Psoas muscle (tissue), 8 donors: ENCODE measurements around the gene NEIL1. TPM values are rescaled to one million over a fixed set of nuclear protein-coding genes. Genes with fewer than 3 reads are reported as not detected.

Experiments used
- ATAC-seq, 4 donors: fragments of 200-7000 bp; cut with Tn5 transposase; one replicate each; pipeline ENCODE4 v1.9.1; 2020; ENCODE audit warnings: moderate library complexity in 3 of 4, mild to moderate bottlenecking in 2 of 4
- DNase-seq, 2 donors: peaks; one replicate each; pipeline ENCODE4 v3.0.0-alpha.2; 2020
- H3K27ac ChIP-seq: fragments of 200-600 bp; one replicate; pipeline ENCODE4 v1.8.0; 2022
- H3K27me3 ChIP-seq, 3 donors: fragments of 200-600 bp in 1 of 3; one replicate each; pipeline versions ENCODE4 v1.6.1 to v1.8.0; 2013 to 2022; ENCODE audit warnings: low read length in 2 of 3, mild to moderate bottlenecking in 2 of 3, moderate library complexity in 1 of 3; ENCODE audit not compliant: insufficient read depth in 3 of 3
- H3K36me3 ChIP-seq, 2 donors: fragments of 200-600 bp in 1 of 2; one replicate each; pipeline versions ENCODE4 v1.6.1 to v1.8.0; 2013 to 2022; ENCODE audit warnings: low read depth in 1 of 2, mild to moderate bottlenecking in 1 of 2, moderate library complexity in 1 of 2; ENCODE audit not compliant: insufficient read depth in 1 of 2
- H3K4me1 ChIP-seq: fragments of 200-600 bp; one replicate; pipeline ENCODE4 v1.8.0; 2022
- H3K4me3 ChIP-seq: fragments of 200-600 bp; one replicate; pipeline ENCODE4 v1.8.0; 2022; ENCODE audit warnings: mild to moderate bottlenecking
- H3K9me3 ChIP-seq: fragments of 200-600 bp; one replicate; pipeline ENCODE4 v1.8.0; 2022
- WGBS, 3 donors: extraction: QIAGEN DNeasy Blood & Tissue Kit; methylation state at CpG; one replicate each; pipeline versions ENCODE4 v1.1.6 to v1.1.7; 2013; 5-methylcytosine and 5-hydroxymethylcytosine counted together
- intact Hi-C, 2 donors: fragments of 100-400 bp; cut with DNase I; formaldehyde crosslinking; loops; one replicate each; pipeline versions ENCODE4 v1.11.0 to v1.14.2; 2022
- polyA plus RNA-seq, 3 donors: library from polyadenylated mRNA; stranded (reverse); fragments of 200-250 nt; gene quantifications; one replicate each; pipeline ENCODE4 v1.2.3, GENCODE V29; 2013
- total RNA-seq, 4 donors: library from RNA; stranded (reverse); fragmentation: NEBNext Ultra II Directional in 2 of 4; extraction: Animal tissue kit (Norgen Biotek cat#: 25700) in 2 of 4; gene quantifications; one replicate each; pipeline versions ENCODE4 v1.2.1 to v1.2.4, GENCODE V29; 2021 to 2023
- TF ChIP-seq, protein P1 (sequence below): fragments of 200-600 bp; IDR thresholded peaks from one replicate; pipeline ENCODE4 v1.8.0; 2022; ENCODE audit warnings: antibody characterized with exemption
- donor health status: healthy with polysubstance abuse.
- donor health status: DM: no; HTN: no; CAD: no; lungs with moderate emphysema.
- donor health status: Bipolar disorder and iron deficiency.
- donor health status: healthy.
- donor health status: DM: yes; HTN: yes; CAD: no.
- donor health status: DM: no; HTN: no; CAD: no.
- donor health status: DM: no; HTN: no; CAD: no.
- donor health status: DM: yes; HTN: yes; CAD: no.

NEIL1 gene
- total and polyA plus RNA-seq, 7 donors = 3.2 to 11.3 (median 4.4) TPM

DNA sequence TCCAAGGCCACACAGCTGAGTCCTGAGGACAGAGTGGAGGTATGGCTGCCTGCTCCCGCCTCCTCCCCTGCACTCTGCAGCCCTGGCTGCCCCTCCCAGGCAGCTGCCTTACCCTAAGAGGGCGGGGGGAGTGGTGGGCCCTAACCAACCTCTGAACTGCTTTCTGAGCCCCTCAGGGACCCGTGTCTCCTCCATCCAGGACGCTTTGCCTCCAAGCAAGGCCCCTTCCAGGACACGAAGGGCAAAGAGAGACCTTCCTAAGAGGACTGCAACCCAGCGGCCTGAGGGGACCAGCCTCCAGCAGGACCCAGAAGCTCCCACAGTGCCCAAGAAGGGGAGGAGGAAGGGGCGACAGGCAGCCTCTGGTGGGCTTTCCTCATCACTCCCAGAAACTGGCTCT, 7.6 kb downstream of the NEIL1 start:
- intact Hi-C loops = no loop called here
- Histone ChIP-seq H3K36me3 (peaks cover 11 to 49% of the 10 kb centered on the region in 2 donors), H3K9me3 (no peaks in the 10 kb centered on the region), H3K27me3 (no peaks in the 10 kb centered on the region), H3K27ac (no peak overlapping the region), H3K4me3 (no peak overlapping the region), H3K4me1 (no peaks in the 10 kb centered on the region)
- TF ChIP-seq, protein P1, sequence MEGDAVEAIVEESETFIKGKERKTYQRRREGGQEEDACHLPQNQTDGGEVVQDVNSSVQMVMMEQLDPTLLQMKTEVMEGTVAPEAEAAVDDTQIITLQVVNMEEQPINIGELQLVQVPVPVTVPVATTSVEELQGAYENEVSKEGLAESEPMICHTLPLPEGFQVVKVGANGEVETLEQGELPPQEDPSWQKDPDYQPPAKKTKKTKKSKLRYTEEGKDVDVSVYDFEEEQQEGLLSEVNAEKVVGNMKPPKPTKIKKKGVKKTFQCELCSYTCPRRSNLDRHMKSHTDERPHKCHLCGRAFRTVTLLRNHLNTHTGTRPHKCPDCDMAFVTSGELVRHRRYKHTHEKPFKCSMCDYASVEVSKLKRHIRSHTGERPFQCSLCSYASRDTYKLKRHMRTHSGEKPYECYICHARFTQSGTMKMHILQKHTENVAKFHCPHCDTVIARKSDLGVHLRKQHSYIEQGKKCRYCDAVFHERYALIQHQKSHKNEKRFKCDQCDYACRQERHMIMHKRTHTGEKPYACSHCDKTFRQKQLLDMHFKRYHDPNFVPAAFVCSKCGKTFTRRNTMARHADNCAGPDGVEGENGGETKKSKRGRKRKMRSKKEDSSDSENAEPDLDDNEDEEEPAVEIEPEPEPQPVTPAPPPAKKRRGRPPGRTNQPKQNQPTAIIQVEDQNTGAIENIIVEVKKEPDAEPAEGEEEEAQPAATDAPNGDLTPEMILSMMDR = no peak
- DNase-seq = no peak
- ATAC-seq = no peak
- WGBS, 3 donors = 77 to 86% (median 83%) methylated on average over 7 of the region's 7 CpGs

DNA sequence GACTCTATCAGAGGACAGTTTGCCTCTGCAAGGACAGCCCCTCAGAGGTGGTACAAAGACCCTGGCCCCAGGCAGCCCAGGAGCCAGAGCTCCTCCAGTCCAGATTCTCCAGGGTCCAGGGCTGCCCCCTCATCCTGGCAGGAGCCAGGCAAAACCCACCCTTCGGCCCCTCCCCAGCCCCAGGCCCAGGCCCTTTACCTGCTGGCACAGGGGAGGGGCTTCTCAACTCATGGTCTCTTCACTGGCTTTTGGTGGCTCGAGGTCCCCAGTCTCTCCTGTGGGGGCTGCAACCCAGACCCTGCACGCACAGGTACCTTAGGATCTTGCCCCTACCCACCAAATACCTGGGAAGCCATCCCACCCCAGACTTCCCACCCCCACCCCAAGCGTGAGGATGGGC, 8.5 kb downstream of the NEIL1 start:
- WGBS, 3 donors = 90 to 91% (median 91%) methylated on average over 4 of the region's 4 CpGs
- Histone ChIP-seq H3K27ac (no peak overlapping the region), H3K27me3 (no peaks in the 10 kb centered on the region), H3K4me1 (no peaks in the 10 kb centered on the region), H3K9me3 (no peaks in the 10 kb centered on the region), H3K36me3 (peaks cover 11 to 59% of the 10 kb centered on the region in 2 donors), H3K4me3 (no peak overlapping the region)
- intact Hi-C loops = no loop called here
- DNase-seq = no peak
- TF ChIP-seq, protein P1 = no peak
- no peak for ATAC-seq

DNA sequence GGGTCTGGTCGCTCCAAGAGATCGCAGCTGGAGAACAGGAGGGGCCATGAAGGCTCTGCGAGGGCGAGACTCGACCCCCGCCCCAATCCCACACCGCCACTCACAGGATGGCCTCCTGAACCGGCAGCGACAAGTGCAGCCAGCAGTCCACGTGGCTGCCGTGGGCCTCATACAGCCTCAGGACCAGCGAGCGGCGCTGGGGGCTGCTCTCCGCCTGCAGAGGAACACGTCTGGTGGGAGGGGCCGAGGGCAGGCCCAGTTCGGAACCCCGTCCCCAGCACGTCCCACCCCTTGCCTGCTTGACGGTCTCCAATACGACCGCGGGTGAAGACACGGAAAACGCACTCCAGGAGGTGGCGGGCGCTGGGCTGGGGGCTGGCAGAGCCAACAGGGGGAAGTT, 9.2 kb downstream of the NEIL1 start:
- ATAC-seq (no peak), DNase-seq (no peak)
- TF ChIP-seq, protein P1 = no peak
- Histone ChIP-seq H3K27me3 (no peaks in the 10 kb centered on the region), H3K27ac (no peak overlapping the region), H3K4me1 (no peaks in the 10 kb centered on the region), H3K4me3 (no peak overlapping the region), H3K36me3 (peaks cover 11 to 65% of the 10 kb centered on the region in 2 donors), H3K9me3 (no peaks in the 10 kb centered on the region)
- intact Hi-C loops = no loop called here
- WGBS, 3 donors = 82 to 85% (median 85%) methylated on average over 28 of the region's 28 CpGs

DNA sequence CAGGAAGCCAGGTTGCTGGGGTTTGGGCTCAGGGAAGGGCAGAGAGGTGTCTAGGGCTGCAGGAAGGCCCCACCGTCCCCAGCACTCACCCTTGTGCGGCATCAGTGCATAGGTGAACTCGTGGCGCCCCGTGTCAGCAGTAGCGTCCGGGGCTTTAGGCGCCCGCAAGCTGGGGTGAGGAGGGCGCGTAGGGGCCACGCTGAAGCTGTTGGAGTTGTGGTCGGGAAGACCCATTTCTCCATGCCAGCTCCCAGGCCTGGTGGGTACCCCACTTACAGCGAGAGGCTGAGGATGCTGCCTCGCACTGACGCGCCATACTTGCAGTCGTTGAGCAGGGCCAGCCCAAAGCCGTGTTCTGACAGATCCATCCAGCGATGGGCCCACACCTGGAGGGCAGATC, 9.7 kb downstream of the NEIL1 start:
- Histone ChIP-seq H3K27me3 (no peaks in the 10 kb centered on the region), H3K4me3 (no peak overlapping the region), H3K9me3 (no peaks in the 10 kb centered on the region), H3K27ac (no peak overlapping the region), H3K36me3 (peaks cover 11 to 70% of the 10 kb centered on the region in 2 donors), H3K4me1 (no peaks in the 10 kb centered on the region)
- 94 to 96% (median 95%) methylated on average over 20 of the region's 20 CpGs for WGBS, 3 donors
- intact Hi-C loops = no loop called here
- DNase-seq (no peak), ATAC-seq (no peak)
- TF ChIP-seq, protein P1 = no peak

DNA sequence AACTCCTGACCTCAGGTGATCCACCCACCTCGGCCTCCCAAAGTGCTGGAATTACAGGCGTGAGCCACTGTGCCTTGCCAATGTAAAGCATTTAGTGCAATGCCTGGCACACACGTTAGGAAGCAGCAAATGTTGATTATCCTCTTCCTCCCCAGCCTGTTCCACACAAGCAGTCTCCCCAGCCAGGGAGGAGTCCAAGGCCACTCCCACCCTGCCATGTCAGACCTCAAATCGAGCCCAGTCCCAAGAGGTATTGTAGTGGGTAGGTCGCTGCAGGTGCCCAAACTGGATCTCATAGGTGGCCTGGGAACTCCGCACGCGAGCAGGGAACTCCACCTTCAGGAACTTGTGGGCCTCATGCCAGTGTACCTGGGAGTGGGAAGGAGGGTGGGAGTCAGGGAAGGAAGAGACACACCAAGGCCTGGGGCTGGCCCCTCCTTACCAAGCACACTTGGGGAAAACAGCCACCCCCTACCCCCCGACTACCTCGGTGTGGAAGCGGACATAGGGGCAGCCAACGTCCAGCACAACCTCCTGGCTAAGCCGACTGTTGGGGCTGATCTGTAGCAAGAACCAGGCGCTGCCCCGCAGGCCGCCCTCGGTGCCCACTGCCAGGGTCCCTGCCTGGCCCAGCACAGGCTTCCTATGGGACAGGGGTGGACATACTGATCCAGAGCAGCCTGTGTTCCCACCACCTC, 11.3 kb downstream of the NEIL1 start:
- Histone ChIP-seq H3K4me3 (no peak overlapping the region), H3K27me3 (no peaks in the 10 kb centered on the region), H3K27ac (no peak overlapping the region), H3K9me3 (no peaks in the 10 kb centered on the region), H3K4me1 (no peaks in the 10 kb centered on the region), H3K36me3 (peaks cover 11 to 86% of the 10 kb centered on the region in 2 donors)
- WGBS, 3 donors = 91 to 95% (median 92%) methylated on average over 17 of the region's 17 CpGs
- DNase-seq = no peak
- TF ChIP-seq, protein P1 = no peak
- ATAC-seq = no peak
- intact Hi-C loops = no loop called here
